GM18858 (cell line): ENCODE data around the gene KCNIP1.
"Not testable (repeated sequence)": the region's sequence is repeated elsewhere in the genome, so short reads cannot be mapped to it uniquely, and the experiment has no call there.

Experiments
- ATAC-seq: cut with Tn5 transposase; IDR thresholded peaks from one replicate; pipeline ENCODE4 v1.9.1; 2021; ENCODE audit not compliant: unreplicated experiment

Gene KCNIP1

GRCh38 chr5:170534177-170534576 lies 30.4 kb downstream of the KCNIP1 start:
- no peak for ATAC-seq

- ATAC-seq, result no peak
Measured at GRCh38 chr5:170534941-170535340, 31.1 kb downstream of the KCNIP1 start.

GRCh38 chr5:170536525-170536924 lies 32.7 kb downstream of the KCNIP1 start:
- no peak for ATAC-seq

GRCh38 chr5:170537451-170538095 lies 33.8 kb downstream of the KCNIP1 start:
- no peak for ATAC-seq

GRCh38 chr5:170538096-170538465 lies 34.3 kb downstream of the KCNIP1 start:
- no peak for ATAC-seq

- no peak for ATAC-seq
Measured at GRCh38 chr5:170538696-170539586, 35.1 kb downstream of the KCNIP1 start.

- no peak for ATAC-seq
Measured at GRCh38 chr5:170540271-170540670, 36.5 kb downstream of the KCNIP1 start.

- ATAC-seq, result no peak
Measured at GRCh38 chr5:170541146-170541769, 37.4 kb downstream of the KCNIP1 start.

GRCh38 chr5:170542691-170543293 lies 39.0 kb downstream of the KCNIP1 start:
- no peak for ATAC-seq

GRCh38 chr5:170545313-170545712 lies 41.5 kb downstream of the KCNIP1 start:
- no peak for ATAC-seq

- no peak for ATAC-seq
Measured at GRCh38 chr5:170545811-170546210, 42.0 kb downstream of the KCNIP1 start.

GRCh38 chr5:170546282-170546681 lies 42.5 kb downstream of the KCNIP1 start:
- ATAC-seq, result no peak

- not testable (repeated sequence) for ATAC-seq
Measured at GRCh38 chr5:170550382-170550781, 46.6 kb downstream of the KCNIP1 start.

GRCh38 chr5:170551076-170551475 lies 47.3 kb downstream of the KCNIP1 start:
- ATAC-seq, result no peak

- no peak for ATAC-seq
Measured at GRCh38 chr5:170551622-170552021, 47.8 kb downstream of the KCNIP1 start.

- ATAC-seq, result no peak
Measured at GRCh38 chr5:170552621-170553115, 48.8 kb downstream of the KCNIP1 start.

- ATAC-seq, result no peak
Measured at GRCh38 chr5:170553218-170553617, 49.4 kb downstream of the KCNIP1 start.

GRCh38 chr5:170554521-170555267 lies 50.9 kb downstream of the KCNIP1 start:
- no peak for ATAC-seq

- no peak for ATAC-seq
Measured at GRCh38 chr5:170557314-170557713, 53.5 kb downstream of the KCNIP1 start.

GRCh38 chr5:170559296-170559695 lies 55.5 kb downstream of the KCNIP1 start:
- no peak for ATAC-seq

GRCh38 chr5:170560938-170561337 lies 57.1 kb downstream of the KCNIP1 start:
- no peak for ATAC-seq
